Measurements from ENCODE around the gene RHPN2.

RHPN2 gene

GRCh38 chr19:33064792-33065550 is at the start of gene RHPN2:
Gene RHPN2, minus strand, starts transcription at chr19:33064888. Its CDS starts 36 bp downstream, at chr19:33064852.
- peak; percentile 60 for DNase-seq

- no peak for DNase-seq
Observed at GRCh38 chr19:33114312-33114711, 49.6 kb upstream of the RHPN2 start.

- DNase-seq, result no peak
Observed at GRCh38 chr19:33111587-33111986, 46.9 kb upstream of the RHPN2 start.

GRCh38 chr19:33110137-33110910 is 45.6 kb upstream of the RHPN2 start:
- DNase-seq, result peak; percentile 82

GRCh38 chr19:33108161-33108560 is 43.5 kb upstream of the RHPN2 start:
- DNase-seq, result no peak

- no peak for DNase-seq
Observed at GRCh38 chr19:33102893-33103292, 38.2 kb upstream of the RHPN2 start.

GRCh38 chr19:33100894-33101644 is 36.4 kb upstream of the RHPN2 start:
- no peak for DNase-seq

- DNase-seq, result peak; percentile 58
Observed at GRCh38 chr19:33098055-33098534, 33.4 kb upstream of the RHPN2 start.

GRCh38 chr19:33096005-33096404 is 31.3 kb upstream of the RHPN2 start:
- no peak for DNase-seq

GRCh38 chr19:33094436-33095067 is 29.9 kb upstream of the RHPN2 start:
- DNase-seq, result no peak

- no peak for DNase-seq
Observed at GRCh38 chr19:33093420-33094210, 28.9 kb upstream of the RHPN2 start.

GRCh38 chr19:33090179-33090578 is 25.5 kb upstream of the RHPN2 start:
- DNase-seq, result no peak

- no peak for DNase-seq
Observed at GRCh38 chr19:33089010-33089409, 24.3 kb upstream of the RHPN2 start.

GRCh38 chr19:33086955-33087354 is 22.3 kb upstream of the RHPN2 start:
- DNase-seq, result no peak

- no peak for DNase-seq
Observed at GRCh38 chr19:33085570-33086128, 21.0 kb upstream of the RHPN2 start.

GRCh38 chr19:33080761-33081681 is 16.3 kb upstream of the RHPN2 start, which contains the start of gene GPATCH1:
Gene GPATCH1, plus strand, starts transcription at chr19:33081181. Its CDS starts 13 bp downstream, at chr19:33081194.
- peak; percentile 65 for DNase-seq

GRCh38 chr19:33075519-33075918 is 10.8 kb upstream of the RHPN2 start:
- DNase-seq, result no peak

- no peak for DNase-seq
Observed at GRCh38 chr19:33071887-33072286, 7.2 kb upstream of the RHPN2 start.

GRCh38 chr19:33067121-33067520 is 2.4 kb upstream of the RHPN2 start:
- DNase-seq, result no peak

- DNase-seq, result no peak
Observed at GRCh38 chr19:33066543-33066942, 1.9 kb upstream of the RHPN2 start.

GRCh38 chr19:33064458-33064791 is 263 bp downstream of the RHPN2 start:
- no peak for DNase-seq
